Hepatocyte (in vitro differentiated cells): Measurements from ENCODE around the gene MAPK8IP2.

Experiments
- CTCF ChIP-seq: fragments of 200-600 bp; sonication (generic); IDR thresholded peaks from 2 replicates; pipeline ENCODE4 v1.5.1; 2016; ENCODE audit warnings: antibody characterized with exemption, mild to moderate bottlenecking; ENCODE audit not compliant: poor library complexity
- EZH2 ChIP-seq: fragments of 200-600 bp; sonication (generic); IDR thresholded peaks from 2 replicates; pipeline ENCODE4 v1.6.1; 2016; ENCODE audit warnings: antibody characterized with exemption, mild to moderate bottlenecking, borderline replicate concordance
- EZH2phosphoT487 ChIP-seq: fragments of 200-600 bp; sonication (generic); IDR thresholded peaks from one replicate; pipeline ENCODE4 v1.6.1; 2018; ENCODE audit warnings: antibody characterized with exemption, mild to moderate bottlenecking, low read depth, moderate library complexity; ENCODE audit not compliant: unreplicated experiment, severe bottlenecking

GRCh38 chr22:50579752-50580151, 20.8 kb upstream of the MAPK8IP2 start:
- TF ChIP-seq CTCF, result no peak
- TF ChIP-seq EZH2phosphoT487, result no peak
- no peak for TF ChIP-seq EZH2
